ENCODE results near the gene HIRA.
A peak's percentile ranks its signal among the peaks of the same experiment; 100 is the strongest.
"Not testable (repeated sequence)": the region's sequence is repeated elsewhere in the genome, so short reads cannot be mapped to it uniquely, and the experiment has no call there.

The HIRA gene

DNA sequence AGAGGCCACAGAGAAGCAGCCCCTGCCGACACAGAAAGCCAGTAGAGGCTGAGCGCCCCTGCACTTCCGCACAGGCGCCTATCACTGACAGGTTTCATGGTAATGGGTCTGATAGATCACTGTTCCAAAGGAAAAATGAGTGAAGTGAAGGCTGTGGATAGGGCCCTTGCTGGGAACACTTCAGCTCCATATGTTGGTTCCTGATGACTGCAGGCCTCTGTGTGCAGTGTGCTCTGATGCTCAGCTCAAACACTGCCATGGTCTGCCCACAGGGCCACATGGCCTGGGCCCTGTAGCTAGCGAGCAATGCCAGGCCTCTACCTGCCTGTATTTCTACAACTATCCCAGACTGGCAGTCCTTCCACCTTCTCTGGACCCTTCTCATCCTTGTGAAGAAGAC, 77.3 kb downstream of the HIRA start:
- no peak for DNase-seq

DNA sequence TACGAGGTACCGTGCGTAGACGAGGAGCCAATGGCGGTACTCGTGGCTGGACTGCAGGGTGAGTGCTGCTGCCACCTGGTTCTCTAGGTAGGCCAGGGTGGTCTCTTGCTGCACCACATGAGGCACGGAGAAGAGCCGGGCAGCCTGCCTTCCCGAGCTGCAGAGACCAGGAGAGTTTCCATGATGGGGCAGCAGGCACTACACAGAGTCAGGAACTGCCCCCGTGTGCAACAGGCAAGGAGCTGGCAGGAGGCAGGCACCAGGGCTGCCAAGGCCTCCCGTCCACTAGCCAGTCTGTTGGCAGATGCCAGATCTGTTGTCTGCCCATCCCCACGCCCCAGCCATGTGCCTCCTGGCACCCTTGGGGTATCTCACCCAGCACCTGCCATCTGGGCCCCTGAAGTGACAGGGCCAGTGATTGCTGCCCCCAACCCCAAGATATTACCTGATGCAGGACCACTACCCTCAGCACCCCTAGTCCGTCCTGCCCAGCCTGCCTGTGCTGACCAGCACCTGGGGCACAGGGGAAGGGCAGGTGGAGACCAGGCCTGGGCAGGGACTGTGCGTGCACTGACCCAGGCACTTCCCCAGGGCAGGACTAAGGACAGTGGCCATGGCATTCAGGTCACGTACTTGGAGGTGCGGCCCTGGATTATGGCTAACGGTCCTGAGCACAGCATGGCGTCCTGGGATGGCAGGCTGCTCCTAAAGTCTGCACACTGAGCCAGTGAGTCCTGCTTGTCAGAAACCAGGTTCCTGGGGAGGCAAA, 78.0 kb downstream of the HIRA start:
- DNase-seq = no peak

DNA sequence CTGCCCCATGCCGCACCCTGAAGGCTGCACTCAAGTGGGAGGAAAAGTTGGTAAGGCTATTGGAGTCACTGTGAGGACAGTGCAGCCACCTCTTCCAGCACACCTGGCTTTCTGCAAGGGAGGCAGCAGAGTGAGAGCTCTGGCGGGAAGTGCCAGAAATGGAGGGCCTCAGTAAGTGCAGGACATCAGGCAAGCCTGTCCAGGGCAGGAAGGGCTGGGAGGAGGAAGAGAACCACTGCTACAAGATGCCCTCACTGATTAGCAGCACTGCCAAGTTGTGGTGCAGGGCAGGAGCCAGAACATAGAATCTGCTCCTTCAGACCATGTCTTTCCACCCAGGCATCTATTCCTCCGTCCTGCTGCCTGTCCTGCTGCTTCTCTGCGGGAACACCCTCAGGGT, 78.8 kb downstream of the HIRA start:
- no peak for DNase-seq

DNA sequence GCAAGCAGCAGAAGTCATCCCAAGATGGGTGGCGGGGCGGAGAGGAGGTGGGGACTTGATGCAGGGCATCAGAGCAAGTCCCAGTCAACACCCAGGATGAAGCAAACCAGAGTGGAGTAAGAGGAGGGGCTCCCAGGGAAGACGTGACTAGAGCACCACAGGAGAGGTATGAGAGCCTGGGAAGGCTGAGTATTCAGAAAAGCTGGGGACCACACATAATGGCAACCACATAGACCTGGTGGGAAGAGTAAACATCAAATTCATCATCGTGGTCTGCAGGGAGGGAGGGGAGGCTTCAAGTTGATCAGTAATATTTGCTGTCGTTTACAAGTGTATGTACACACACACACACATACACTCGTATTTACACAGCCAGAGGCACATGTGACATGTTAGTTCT, 79.3 kb downstream of the HIRA start:
- DNase-seq = no peak

DNA sequence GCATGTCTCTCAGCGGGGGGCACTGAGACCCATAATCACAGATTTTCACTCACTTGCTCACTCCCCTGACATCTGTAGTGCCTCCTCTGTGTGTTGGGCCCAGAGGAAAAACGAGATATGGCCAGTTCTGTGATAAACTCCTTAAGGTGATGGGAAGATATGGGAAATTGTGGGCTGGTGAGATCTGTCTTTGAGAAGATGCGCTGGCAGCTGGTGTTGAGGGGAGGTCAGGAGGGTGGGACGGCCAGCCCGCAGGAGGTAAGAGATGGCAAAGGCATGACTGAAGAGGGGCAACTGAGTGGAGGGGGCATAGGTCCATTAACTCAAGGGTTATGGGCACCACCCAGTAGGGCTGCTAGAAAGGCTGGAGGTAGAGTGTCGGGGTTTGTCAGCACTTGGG, 79.9 kb downstream of the HIRA start:
- DNase-seq = no peak

DNA sequence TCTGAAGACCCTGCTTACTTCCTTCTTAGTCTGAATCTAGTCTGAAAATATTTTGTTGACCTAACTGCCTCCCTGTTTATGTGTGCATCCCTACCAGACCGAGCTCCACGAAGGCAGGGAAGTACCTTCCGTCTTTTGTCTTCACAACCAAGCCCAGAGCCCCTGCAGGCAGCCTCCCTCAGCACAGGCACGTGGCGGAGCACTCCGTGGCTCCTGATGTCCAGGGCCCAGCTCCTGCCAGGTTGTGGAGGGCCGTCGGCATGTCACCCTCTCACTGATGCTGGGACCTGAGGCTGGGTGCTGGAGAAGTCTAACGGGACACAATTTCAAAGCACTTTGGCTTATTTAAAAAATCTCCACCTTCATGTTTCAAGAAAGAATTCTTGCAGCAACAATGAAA, 80.6 kb downstream of the HIRA start:
- no peak for DNase-seq

DNA sequence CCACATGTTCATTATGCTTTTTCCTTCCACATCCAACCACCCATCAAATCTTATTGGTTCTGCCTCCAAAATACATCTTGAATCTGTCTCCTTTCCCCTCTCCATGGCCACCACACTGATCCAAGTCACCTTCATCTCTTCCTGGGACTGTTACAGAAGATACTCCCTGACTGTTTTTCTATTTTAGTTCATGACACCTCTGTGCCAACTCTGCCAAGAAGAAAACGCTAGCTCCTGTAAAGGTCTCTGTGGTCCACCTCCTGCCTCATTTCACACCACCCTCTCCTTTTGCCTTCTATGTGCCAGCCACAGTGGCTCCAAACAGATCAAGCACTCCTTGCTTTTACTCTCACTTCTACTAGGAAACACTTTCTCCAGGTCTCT, 81.1 kb downstream of the HIRA start:
- DNase-seq = no peak

DNA sequence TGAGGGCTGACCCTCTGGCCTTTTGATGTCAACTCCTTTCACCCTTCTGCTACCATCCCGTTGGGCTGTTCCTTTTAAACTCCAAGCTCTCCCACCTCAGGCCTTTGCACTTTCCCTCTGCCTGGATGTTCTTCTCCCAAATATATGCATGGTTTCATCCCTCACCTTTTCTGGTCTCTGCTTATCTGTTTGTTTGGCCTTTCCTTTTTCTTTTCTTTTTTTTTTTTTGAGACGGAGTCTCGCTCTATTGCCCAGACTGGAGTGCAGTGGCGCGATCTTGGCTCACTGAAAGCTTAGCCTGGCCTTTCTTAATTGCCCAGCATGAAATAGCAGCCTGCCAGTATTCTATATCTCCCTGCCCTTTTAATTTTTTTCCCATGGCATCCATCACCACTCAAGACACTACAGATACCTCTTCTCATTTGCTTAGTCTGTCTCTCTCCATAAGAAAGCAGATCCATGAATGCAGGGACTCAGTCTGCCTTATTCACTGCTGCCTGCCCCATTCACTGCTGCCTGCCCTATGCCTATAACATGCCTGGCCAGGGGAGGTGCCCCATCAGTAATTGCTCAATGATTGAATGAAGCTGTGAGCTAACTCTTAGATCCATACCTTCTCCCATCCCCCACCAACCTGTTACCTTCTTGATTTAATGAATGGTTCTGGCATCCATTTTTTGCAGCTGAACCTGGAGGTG, 81.6 kb downstream of the HIRA start:
- no peak for DNase-seq

DNA sequence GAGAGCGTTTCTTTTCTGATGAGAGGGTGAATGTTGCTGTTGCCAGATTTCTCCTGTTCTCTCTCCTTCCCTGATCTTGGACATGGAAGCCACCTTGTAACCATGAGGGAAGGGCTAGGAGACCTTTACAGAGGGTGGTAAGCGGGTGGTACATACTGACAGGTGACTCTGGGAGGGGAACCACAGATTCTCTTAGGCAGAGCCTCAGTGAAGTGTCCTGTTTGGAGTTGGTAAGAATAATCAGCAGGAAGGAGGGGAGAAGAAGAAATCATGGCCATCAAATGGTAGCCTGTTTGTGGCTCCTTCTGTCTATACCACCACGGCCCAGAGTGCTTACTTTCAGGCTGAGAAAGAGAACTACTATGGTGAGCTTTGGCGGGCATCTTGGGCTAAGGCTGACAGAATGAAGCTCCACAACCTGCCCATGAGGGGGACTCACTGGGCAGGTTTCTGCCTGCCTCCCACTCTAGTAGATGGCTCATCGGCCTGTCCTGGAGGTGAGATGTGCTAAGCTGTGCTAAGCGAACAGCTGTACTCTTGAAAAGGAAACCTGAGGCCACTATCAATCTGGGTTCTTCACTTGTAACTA, 84.8 kb downstream of the HIRA start:
- DNase-seq = no peak

DNA sequence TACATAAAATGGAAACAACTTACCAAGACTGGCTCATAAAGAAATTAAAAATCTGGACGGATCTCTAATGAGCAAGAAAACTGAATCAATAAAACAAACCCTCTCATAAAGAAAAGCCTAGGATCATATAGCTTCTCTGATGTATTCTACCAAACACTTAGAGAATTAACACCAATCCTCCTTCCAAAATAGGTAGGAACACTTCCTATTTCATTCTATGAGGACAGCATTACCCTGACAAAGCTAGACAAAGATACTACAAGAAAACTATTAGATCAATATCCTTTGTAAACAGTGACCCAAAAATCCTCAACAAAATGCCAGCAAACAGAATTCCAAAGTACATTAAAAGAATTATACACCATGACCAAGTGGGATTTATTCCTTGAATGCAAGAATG, 87.1 kb downstream of the HIRA start:
- no peak for DNase-seq

DNA sequence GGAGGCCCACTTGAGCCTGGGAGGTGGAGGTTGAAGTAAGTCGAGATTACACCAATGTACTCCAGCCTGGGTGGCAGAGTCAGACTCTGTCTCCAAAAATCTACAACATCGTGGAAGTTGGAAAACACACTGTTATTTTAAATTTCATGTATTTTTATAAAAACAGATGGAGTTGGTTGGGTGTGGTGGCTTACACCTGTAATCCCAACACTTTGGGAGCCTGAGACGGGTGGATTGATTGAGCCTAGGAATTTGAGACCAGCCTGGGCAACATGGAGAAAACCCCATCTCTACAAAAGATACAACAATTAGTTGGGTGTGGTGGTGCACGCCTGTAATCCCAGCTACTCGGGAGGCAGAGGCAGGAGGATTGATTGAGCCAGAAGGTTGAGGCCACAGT, 88.1 kb downstream of the HIRA start:
- DNase-seq = no peak

DNA sequence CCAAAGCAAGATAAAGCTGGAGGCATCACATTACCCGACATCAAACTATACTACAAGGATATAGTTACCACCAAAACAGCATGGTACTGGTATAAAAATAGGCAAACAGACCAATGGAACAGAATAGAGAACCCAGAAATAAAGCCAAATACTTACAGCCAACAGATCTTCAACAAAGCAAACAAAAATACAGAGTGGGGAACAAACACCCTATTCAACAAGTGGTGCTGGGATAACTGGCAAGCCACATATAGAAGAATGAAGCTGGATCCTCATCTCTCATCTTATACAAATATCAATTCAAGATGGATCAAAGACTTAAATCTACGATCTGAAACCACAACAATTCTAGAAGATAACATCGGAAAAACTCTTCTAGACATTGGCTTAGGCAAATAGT, 90.0 kb downstream of the HIRA start:
- DNase-seq = no peak

DNA sequence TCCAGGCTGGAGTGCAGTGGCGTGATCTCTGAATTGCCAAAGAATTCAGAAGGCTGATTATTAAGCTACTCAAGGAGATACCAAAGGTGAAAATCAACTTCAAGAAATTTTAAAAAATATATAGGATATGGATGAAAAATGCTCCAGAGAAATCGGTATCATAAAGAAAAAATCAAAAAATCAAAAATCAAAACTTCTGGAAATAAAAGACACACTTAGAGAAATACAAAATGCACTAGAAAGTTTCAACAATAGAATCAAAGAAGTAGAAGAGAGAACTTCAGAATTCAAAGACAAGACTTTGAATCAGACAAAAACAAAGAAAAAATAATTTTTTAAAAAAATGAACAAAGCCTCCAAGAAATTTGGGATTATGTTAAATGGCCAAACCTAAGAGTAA, 94.4 kb downstream of the HIRA start:
- DNase-seq = no peak

DNA sequence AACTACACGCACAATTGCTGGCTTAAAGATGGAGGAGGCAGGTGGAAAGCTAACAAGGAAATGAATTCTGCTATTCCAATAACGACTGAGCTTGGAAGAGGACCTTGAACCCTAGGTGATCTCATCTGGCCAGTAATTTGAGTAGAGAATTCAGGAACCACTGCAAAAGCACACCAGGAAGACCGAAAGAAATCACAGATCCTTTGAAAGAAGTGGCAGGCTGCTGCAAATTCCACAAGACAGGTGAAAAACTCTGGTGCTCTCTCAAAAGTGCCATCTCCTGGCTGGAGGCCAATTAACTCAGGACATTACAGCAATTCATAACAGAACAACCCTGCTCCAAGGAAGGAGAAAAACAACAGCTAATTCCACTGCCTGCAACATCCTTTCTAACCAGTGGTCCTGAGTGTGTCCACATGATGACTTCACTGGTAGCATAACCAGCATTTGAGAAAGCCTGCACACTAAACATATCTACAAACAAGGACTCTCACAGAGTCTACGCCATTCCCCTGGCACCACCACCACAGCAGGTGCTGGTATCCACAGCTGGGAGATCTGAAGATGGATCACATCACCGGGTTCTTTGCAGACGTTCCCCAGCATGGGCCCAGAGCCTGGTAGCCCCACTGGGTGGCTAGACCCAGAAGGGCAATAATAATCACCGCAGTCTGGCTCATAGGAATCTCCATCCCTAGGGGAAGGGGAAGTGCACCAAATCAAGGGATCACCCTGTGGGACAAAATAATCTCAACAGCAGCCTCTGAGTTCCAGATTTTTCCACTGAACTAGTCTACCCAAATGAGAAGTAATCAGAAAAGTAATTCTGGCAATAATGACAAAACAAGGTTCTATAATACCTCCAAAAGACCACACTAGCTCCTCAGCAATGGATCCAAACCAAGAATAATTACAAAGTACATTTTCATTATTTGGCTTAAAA, 95.1 kb downstream of the HIRA start:
- no peak for DNase-seq

DNA sequence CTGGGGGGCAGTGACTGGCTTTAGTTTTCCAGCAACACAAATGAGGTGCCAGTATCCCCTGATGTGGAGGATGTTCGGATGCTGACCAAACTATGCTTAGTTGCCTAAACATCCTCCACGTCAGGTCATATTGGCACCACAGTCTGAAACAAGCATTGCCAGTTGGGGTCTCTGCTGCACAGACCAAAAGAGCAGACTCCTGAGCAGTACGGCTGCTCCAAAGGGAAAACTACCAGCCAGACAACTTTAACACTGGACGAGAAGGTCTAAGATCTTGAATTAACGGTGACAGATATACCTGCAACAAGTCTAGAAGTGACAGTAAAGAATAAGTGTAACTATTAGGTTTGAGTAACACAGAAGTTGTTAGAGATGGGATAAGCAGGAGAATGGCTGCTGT, 99.6 kb downstream of the HIRA start:
- DNase-seq = no peak

DNA sequence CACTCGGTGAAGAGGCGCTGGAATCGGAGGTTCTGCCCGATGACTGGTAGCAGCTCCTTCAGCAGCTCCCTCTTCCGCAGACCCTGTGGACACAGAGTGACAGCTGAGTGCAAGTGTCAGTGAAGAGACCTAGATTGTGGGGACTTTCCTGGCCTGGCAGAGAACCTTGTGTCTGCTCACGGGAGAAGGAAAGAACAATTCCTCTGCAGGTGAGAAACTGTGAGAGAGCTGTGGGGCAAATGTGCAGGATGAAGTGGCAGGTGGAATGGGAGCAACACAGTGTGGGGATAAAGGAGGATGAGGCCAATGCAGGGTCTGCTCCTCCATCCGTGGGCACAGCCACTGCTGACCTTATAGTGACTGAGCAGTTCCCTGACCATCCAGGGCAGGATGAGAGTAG, 100.1 kb downstream of the HIRA start:
- no peak for DNase-seq

DNA sequence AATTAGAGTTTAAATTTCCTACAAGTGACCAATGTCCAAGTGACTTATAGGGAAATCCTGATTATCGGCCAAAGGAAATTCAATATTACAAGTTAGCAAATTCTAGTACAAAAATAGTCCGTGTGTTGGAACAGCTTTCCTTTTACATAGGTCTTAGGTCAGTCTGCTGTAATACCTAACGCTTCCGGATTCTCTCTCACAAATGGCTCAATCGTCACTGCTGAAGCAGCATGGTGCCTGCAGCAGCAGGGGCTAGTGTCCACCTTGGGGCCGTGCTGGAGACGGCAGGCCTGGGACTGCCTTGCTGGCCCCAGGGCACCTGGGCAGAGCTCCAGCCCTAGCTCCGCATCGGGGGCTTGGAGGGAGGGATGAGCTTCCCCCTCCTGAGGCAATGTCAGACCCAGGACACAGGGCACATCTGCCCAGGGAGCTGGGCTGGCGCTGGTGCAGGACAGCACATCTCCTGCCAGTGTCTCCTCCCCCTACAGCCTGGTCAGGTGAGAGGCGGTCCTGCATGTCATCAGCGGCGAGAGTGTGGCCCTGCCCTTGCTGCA, 100.6 kb downstream of the HIRA start:
- DNase-seq = no peak

DNA sequence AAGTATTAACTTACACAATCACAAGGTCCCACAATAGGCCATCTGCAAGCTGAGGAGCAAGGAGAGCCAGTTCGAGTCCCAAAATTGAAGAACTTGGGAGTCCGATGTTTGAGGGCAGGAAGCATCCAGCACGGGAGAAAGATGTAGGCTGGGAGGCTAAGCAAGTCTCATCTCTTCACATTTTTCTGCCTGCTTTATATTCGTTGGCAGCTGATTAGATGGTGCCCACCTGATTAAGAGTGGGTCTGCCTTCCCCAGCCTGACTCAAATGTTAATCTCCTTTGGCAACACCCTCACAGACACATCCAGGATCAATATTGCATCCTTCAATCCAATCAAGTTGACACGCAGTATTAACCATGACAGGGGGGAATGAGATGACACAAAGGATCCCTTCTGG, 101.3 kb downstream of the HIRA start:
- not testable (repeated sequence) for DNase-seq

DNA sequence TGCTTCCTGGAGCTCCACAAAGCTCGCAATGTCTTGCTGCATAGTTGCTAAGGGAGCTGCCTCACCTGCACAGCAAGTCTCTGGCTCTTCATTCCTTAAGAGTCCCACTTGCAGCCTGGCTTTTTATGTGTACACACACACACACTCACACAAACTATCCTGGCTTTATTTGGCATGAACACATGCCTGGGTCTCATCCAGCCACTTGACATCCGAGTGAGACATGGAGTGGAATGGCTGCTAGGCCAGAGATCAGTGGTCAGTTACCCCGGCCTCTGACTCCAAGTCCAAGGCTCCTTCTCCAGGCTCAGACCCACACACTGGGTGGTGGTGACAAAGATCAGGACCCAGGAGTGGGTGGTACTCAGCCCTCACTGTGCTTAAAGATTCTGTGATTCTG, 102.1 kb downstream of the HIRA start:
- no peak for DNase-seq

DNA sequence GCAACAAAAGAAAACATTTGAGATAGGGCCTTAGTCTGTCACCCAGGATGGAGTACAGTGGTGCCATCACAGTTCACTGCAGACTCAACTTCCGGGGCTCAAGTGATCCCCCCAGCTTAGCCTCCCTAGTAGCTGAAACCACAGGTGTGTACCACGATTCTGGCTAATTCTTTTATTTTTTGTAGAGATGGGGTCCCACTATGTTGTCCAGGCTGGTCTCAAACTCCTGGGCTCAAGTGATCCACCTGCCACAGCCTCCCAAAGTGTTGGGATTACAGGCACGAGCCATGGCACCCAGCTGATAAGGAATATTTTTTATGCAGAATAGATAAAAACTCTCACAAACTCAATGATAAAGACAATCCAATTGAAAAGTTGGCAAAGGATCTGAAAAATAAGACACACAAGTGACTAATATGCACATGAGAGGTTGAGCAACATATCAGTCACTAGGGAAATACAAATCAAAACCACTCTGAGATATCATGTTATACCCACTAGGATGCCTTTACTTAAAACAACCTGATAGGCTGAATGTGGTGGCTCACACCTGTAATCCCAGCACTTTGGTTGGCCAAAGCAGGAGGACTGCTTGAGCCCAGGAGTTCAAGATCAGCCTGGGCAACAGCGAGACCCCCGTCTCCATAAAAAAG, 106.1 kb downstream of the HIRA start:
- peak; percentile 81 for DNase-seq

DNA sequence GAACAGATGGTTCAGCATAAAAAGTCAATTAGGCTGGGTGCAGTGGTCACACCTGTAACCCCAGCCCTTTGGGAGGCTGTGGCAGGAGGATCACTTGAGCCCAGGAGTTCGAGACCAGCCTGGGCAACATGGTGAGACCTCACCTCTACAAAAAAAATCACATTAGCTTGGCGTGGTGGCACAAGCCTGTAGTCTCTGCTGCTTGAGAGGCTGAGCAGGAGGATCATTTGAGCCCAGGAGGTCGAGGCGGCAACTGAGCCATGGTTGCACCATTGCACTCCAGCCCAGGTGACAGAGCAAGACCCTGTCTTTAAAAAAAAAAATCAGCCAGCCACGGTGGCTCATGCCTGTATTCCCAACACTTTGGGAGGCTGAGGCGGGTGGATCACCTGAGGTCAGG, 108.1 kb downstream of the HIRA start:
- DNase-seq = not testable (repeated sequence)

DNA sequence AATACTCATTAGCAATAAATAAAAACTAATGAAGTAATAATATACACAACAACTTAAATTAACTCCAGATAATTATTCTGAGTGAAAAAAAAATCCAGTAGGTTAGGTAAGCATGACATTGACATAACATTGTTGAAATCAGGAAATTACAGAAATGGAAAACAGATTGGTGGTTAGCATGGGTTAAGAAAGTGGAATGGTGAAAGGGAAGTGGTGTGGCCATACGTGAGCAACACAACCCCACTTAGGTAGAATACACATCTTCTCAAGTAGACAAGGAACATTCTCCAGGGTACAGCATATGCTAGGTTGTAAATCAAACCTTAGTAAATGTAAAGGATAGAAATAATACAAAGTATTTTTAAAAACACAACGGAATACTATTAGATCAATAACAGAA, 109.8 kb downstream of the HIRA start:
- no peak for DNase-seq
